ENCODE measurements around the gene FYN. TPM values are rescaled to one million over a fixed set of nuclear protein-coding genes. Genes with fewer than 3 reads are reported as not detected.

FYN gene
- total and polyA plus RNA-seq, 10 of the 15 experiments (the other 5 are each of a cell fraction or from before 2014, with no cell fraction given): 51.4 to 247 (median 138) TPM

- Histone ChIP-seq H3K4me1 (ENCODE audit: control insufficient read depth, insufficient read depth, low read length) (no peaks in the 10 kb centered on the region), H3K27me3 (replicated peaks in 1 of 2; ENCODE audit: control insufficient read depth in 2 of 2, insufficient read depth in 2 of 2, low read length in 1 of 2) (no peaks in the 10 kb centered on the region), H3K9me3 (replicated peaks; ENCODE audit: control insufficient read depth, insufficient read depth, low read length) (no peaks in the 10 kb centered on the region), H3K79me2 (ENCODE audit: control insufficient read depth, insufficient read depth, low read length) (no peaks in the 10 kb centered on the region), H3K9ac (ENCODE audit: control insufficient read depth, insufficient read depth, low read length) (no peak overlapping the region), H3K36me3 (ENCODE audit: control insufficient read depth in 2 of 2, insufficient read depth in 2 of 2, low read length in 1 of 2) (no peaks in the 10 kb centered on the region), H3K4me2 (ENCODE audit: control insufficient read depth, insufficient read depth) (no peak overlapping the region), H2AFZ (ENCODE audit: control insufficient read depth, low read depth, low read length) (no peak overlapping the region), H3K4me3 (no peak overlapping the region), H4K20me1 (ENCODE audit: control insufficient read depth, insufficient read depth) (no peaks in the 10 kb centered on the region), H3K27ac (ENCODE audit: control insufficient read depth, insufficient read depth) (no peak overlapping the region)
- FAIRE-seq: no peak
- TF ChIP-seq SMARCA5 (IDR thresholded peaks at IDR 0.05): no peak
- TF ChIP-seq HDAC6 (IDR thresholded peaks at IDR 0.05; ENCODE audit: unreplicated experiment): no peak
- no peak for TF ChIP-seq E4F1 (IDR thresholded peaks at IDR 0.05; ENCODE audit: borderline replicate concordance, partially characterized antibody)
- TF ChIP-seq MTA2 (IDR thresholded peaks at IDR 0.05; ENCODE audit: low read depth): no peak
- no peak for TF ChIP-seq YY1 (IDR thresholded peaks at IDR 0.05; ENCODE audit: low read depth, low read length)
- no peak for TF ChIP-seq TCF3 (IDR thresholded peaks at IDR 0.05; ENCODE audit: borderline replicate concordance, insufficient read depth, low read depth, low read length)
- no peak for TF ChIP-seq EED (IDR thresholded peaks at IDR 0.05; ENCODE audit: low read depth)
- no peak for TF ChIP-seq NR2C2 (IDR thresholded peaks at IDR 0.05; ENCODE audit: borderline replicate concordance, control insufficient read depth, insufficient read length, low read depth)
- TF ChIP-seq TCF12 (IDR thresholded peaks at IDR 0.05; ENCODE audit: low read depth, low read length): no peak
- no peak for TF ChIP-seq KLF5 (IDR thresholded peaks at IDR 0.05; ENCODE audit: partially characterized antibody)
- no peak for TF ChIP-seq ZBTB11 (CRISPR knock-in tag; IDR thresholded peaks at IDR 0.05)
- ChIA-PET RAD21 (ENCODE audit: unreplicated experiment) (no interaction called here), POLR2A (no interaction called here), SMC1A (ENCODE audit: uncharacterized antibody, unreplicated experiment) (interaction anchor here (1.0 to 1.3 kb wide), 3 partner anchors 9 to 75 kb away, joined by 3 to 5 read pairs (median 3); no protein-coding TSS in a partner anchor), CTCF (interaction anchor here (1.1 kb wide), 1 partner anchor 10 kb away, joined by 3 read pairs; no protein-coding TSS in a partner anchor)
- DNase-seq (ENCODE audit: low read depth, low spot score): no peak
- no peak for ATAC-seq
- BruUV-seq (replicated peaks): no TSS peak
- in situ Hi-C loops (cut with MboI) (no loop called here), intact Hi-C loops (cut with micrococcal nuclease; ENCODE audit: unreplicated experiment) (no loop called here)
- 75% methylated on average over 1 of the region's 1 CpG for WGBS (ENCODE audit: insufficient coverage, insufficient replicate concordance, low lambda C conversion rate, missing lambda C conversion rate)
Measured at GRCh38 chr6:111914617-111915016, 41.4 kb upstream of the FYN start.
